ENCODE data around the gene LYZ. TPM values are rescaled to one million over a fixed set of nuclear protein-coding genes. Genes with fewer than 3 reads are reported as not detected.
A peak's percentile ranks its signal among the peaks of the same experiment; 100 is the strongest.
"Not testable (repeated sequence)": the region's sequence is repeated elsewhere in the genome, so short reads cannot be mapped to it uniquely, and the experiment has no call there.

The LYZ gene
- total RNA-seq = 10 to 100 TPM; 10.8 to 35.4 TPM

GRCh38 chr12:69348162-69348938, at the start of gene LYZ:
Gene LYZ (plus strand): TSS chr12:69348381. CDS start chr12:69348409, 28 bp downstream.
- no peaks in the 10 kb centered on the region for H3K4me1 ChIP-seq
- H3K36me3 ChIP-seq = no peaks in the 10 kb centered on the region
- no peaks in the 10 kb centered on the region for H3K9me3 ChIP-seq
- H3K4me3 ChIP-seq = peak within 1 kb of the TSS in 1 of 2 donors; percentile 6
- no peak within 1 kb of the TSS for H3K27ac ChIP-seq
- no peak for DNase-seq (ENCODE audit: low spot score)
- no peaks in the 10 kb centered on the region for H3K27me3 ChIP-seq
- no peak for TF ChIP-seq CTCF (IDR thresholded peaks at IDR 0.05)

- Histone ChIP-seq H3K4me3 (no peak overlapping the region), H3K27me3 (no peaks in the 10 kb centered on the region), H3K27ac (no peak overlapping the region), H3K36me3 (no peaks in the 10 kb centered on the region), H3K4me1 (no peaks in the 10 kb centered on the region), H3K9me3 (peaks cover 0 to 1% of the 10 kb centered on the region in 2 donors)
- no peak for TF ChIP-seq CTCF (IDR thresholded peaks at IDR 0.05)
- DNase-seq (ENCODE audit: low spot score) = no peak
Measured at GRCh38 chr12:69298947-69299346, 49.2 kb upstream of the LYZ start.

DNA sequence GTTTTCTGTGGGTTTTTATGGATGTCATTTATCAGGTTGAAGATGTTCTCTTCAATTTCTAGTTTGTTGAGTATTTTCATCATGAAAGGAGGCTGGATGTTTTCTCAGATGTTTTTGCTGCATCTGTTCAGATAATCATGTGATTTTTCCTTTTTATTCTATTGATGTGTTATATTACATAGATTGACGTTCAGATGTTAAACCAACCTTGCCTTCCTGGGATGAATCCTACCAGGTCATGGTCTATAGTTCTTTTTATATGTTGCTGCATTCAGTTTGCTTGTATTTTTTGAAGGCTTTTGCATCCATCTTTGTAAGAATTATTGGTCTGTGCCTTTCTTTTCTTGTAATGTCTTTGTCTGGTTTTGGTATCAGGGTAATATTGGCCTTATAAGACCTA, 43.9 kb upstream of the LYZ start:
- DNase-seq (ENCODE audit: low spot score) = no peak
- Histone ChIP-seq H3K4me3 (no peak overlapping the region), H3K36me3 (no peaks in the 10 kb centered on the region), H3K9me3 (peaks cover 0 to 23% of the 10 kb centered on the region in 2 donors), H3K27me3 (no peaks in the 10 kb centered on the region), H3K27ac (no peak overlapping the region), H3K4me1 (no peaks in the 10 kb centered on the region)
- TF ChIP-seq CTCF (IDR thresholded peaks at IDR 0.05) = no peak

DNA sequence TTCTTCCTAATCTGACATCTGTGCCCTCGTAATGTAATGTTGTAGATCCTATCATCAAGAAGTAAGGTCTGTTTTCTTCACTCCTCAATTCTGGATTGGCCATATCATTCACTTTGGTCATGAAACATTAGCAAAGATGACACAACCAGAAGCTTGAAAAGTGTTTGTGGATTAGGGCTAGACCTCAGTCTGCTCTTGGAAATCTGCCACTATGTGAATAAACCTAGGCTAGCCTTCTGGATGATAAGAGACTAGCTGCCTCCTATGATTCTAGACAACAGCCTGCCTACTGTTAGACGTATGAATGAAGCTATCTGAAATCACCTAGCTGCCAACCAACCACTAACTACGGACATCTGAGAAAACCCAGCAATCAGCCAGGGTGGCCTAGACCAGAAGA, 38.7 kb upstream of the LYZ start:
- no peak for TF ChIP-seq CTCF (IDR thresholded peaks at IDR 0.05)
- DNase-seq (ENCODE audit: low spot score) = no peak
- no peak overlapping the region for H3K4me3 ChIP-seq

DNA sequence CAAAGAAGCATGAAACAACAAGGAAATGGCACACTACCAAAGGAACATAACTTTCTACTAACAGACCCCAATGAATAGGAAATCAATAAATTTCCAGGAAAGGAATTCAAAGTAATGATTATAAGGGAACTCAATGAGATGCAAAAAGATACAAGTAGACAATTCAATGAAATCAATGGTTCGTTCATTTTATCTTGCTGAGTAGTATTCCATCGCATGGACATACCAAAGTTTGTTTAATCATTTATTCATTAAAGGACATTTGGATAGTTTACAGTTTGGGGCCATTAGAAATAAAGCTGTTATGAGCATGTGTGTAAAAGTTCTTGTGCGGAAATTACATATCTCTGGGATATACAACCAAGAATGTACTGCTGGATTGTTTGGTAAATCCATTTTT, 35.0 kb upstream of the LYZ start:
- H3K27ac ChIP-seq = no peak overlapping the region
- no peak overlapping the region for H3K4me3 ChIP-seq
- no peaks in the 10 kb centered on the region for H3K27me3 ChIP-seq
- TF ChIP-seq CTCF (IDR thresholded peaks at IDR 0.05) = no peak
- peaks cover 0 to 8% of the 10 kb centered on the region in 2 donors for H3K9me3 ChIP-seq
- no peak for DNase-seq (ENCODE audit: low spot score)
- H3K4me1 ChIP-seq = no peaks in the 10 kb centered on the region
- H3K36me3 ChIP-seq = no peaks in the 10 kb centered on the region

More for the DNA sequence above, 38.7 kb upstream of the LYZ start:
- Histone ChIP-seq H3K27ac (no peak overlapping the region), H3K4me1 (no peaks in the 10 kb centered on the region), H3K9me3 (peaks cover 0 to 25% of the 10 kb centered on the region in 2 donors), H3K36me3 (no peaks in the 10 kb centered on the region), H3K27me3 (no peaks in the 10 kb centered on the region)

GRCh38 chr12:69316784-69317183, 31.4 kb upstream of the LYZ start:
- not testable (repeated sequence) for H3K4me3 ChIP-seq; H3K4me1 ChIP-seq; H3K27ac ChIP-seq; H3K27me3 ChIP-seq; H3K36me3 ChIP-seq; DNase-seq (ENCODE audit: low spot score)
- H3K9me3 ChIP-seq = peaks cover 0 to 13% of the 10 kb centered on the region in 2 donors

DNA sequence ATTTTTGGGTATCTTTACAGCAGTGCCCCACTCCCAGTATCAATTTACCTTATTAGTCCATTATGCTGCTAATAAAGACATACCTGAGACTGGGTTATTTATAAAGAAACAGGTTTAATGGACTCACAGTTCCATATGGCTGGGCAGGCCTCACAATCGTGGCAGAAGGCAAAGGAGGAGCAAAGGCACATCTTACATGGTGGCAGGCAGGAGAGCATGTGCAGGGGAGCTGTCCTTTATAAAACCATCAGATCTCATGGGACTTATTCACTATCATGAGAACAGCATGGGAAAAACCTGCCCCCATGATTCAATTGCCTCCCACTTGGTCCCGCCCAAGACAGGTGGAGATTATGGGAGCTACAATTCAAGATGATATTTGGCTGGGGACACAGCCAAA, 30.9 kb upstream of the LYZ start:
- peaks cover 0 to 13% of the 10 kb centered on the region in 2 donors for H3K9me3 ChIP-seq
- H3K4me3 ChIP-seq; H3K27me3 ChIP-seq; H3K27ac ChIP-seq; H3K4me1 ChIP-seq; DNase-seq (ENCODE audit: low spot score); H3K36me3 ChIP-seq: not testable (repeated sequence)
